Kidney (tissue), 14 donors: ENCODE results near the gene PLAC1. TPM values are rescaled to one million over a fixed set of nuclear protein-coding genes. Genes with fewer than 3 reads are reported as not detected.

ENCODE experiments used
- DNase-seq, 5 donors: peaks; one replicate each; pipeline ENCODE4 v3.0.0-alpha.2; 2013 to 2020
- FAIRE-seq: peaks from 2 replicates; lab custom pipeline; 2012; peaks lifted over from hg19 to GRCh38; lab: Jason Lieb, UNC
- H3K27ac ChIP-seq, 2 donors: one replicate each; pipeline ENCODE4 v1.7.0; 2013; ENCODE audit warnings: low read depth in 2 of 2, low read length in 2 of 2, inconsistent platforms in 1 of 2
- H3K27me3 ChIP-seq: one replicate; pipeline ENCODE4 v1.7.1; 2013; ENCODE audit warnings: low read length, inconsistent platforms; ENCODE audit not compliant: control insufficient read depth, insufficient read depth
- H3K36me3 ChIP-seq, 3 donors: one replicate each; pipeline versions ENCODE4 v1.7.0 to v1.7.1; 2013; ENCODE audit warnings: low read length in 3 of 3, control low read depth in 1 of 3, inconsistent platforms in 1 of 3; ENCODE audit not compliant: insufficient read depth in 3 of 3, control insufficient read depth in 2 of 3
- H3K4me1 ChIP-seq, 3 donors: one replicate each; pipeline versions ENCODE4 v1.7.0 to v1.7.1; 2013; ENCODE audit warnings: low read length in 3 of 3, inconsistent platforms in 1 of 3, low read depth in 1 of 3; ENCODE audit not compliant: control insufficient read depth in 2 of 3, insufficient read depth in 2 of 3
- H3K4me3 ChIP-seq, 3 donors: one replicate each; pipeline versions ENCODE4 v1.7.0 to v1.8.1; 2013; ENCODE audit warnings: low read length in 3 of 3, control low read depth in 1 of 3, inconsistent platforms in 1 of 3
- H3K9ac ChIP-seq, 3 donors: one replicate each; pipeline versions ENCODE4 v1.7.0 to v1.7.1; 2013; ENCODE audit warnings: low read length in 3 of 3, control low read depth in 1 of 3, inconsistent platforms in 1 of 3
- H3K9me3 ChIP-seq, 3 donors: one replicate each; pipeline versions ENCODE4 v1.7.0 to v1.7.1; 2013; ENCODE audit warnings: low read length in 3 of 3, control low read depth in 1 of 3, inconsistent platforms in 1 of 3; ENCODE audit not compliant: control insufficient read depth in 2 of 3, insufficient read depth in 1 of 3
- intact Hi-C: fragments of 100-400 bp; cut with DNase I; formaldehyde crosslinking; loops from one replicate; pipeline ENCODE4 v1.11.1; 2022
- polyA plus RNA-seq: library from polyadenylated mRNA; stranded (reverse); fragments of 350-450 nt; fragmentation: Illumina TruSeq; extraction: RNeasy Lipid Tissue Mini Kit (QIAGEN cat#74804); gene quantifications from one replicate; pipeline ENCODE4 v1.2.3, GENCODE V29; 2014; ENCODE audit warnings: low read depth, low replicate concordance; ENCODE audit not compliant: insufficient read depth
- total RNA-seq: library from RNA; stranded (reverse); fragmentation: NEBNext Ultra II Directional; extraction: Animal tissue kit (Norgen Biotek cat#: 25700); gene quantifications from one replicate; pipeline ENCODE4 v1.2.1, GENCODE V29; 2021
- TF ChIP-seq, protein P1 (sequence below): IDR thresholded peaks from 3 replicates; pipeline ENCODE4 v1.5.1; 2012; ENCODE audit warnings: mild to moderate bottlenecking, moderate library complexity, borderline replicate concordance; ENCODE audit not compliant: insufficient read depth; ENCODE audit errors: extremely low read depth
- donor health status: control.
- donor health status: control.
- donor health status: control.
- donor health status: control.
- donor health status: control.
- donor health status: DM: yes; HTN: yes; CAD: no.
- donor health status: Normal renal cell carcinoma (clear cell type).

Gene PLAC1
- total and polyA plus RNA-seq, 2 donors from 2014 or later = not detected

DNA sequence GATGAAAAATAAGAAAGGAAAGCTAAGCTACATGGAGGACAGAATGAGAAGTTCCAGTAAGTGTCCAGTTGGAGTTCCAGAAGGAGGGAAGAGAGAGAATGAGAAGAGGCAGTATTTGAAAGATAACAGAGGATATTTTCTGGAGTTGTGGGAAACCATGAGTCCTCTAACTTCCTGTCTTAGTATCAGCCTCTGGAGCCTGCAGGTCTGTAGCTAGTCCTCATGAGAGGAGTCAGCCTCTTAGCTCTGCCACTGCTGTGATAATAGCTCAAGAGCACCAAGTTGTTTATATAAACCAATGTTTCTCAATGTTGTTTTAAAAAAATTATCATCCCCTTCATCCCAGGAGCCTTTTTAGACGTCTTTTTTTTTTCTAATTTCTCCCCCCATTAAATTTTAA, 2.4 kb upstream of the PLAC1 start:
- FAIRE-seq (no peak), DNase-seq (no peak)
- H3K9me3 ChIP-seq = no peaks in the 10 kb centered on the region
- no peak overlapping the region for H3K4me3 ChIP-seq
- no peaks in the 10 kb centered on the region for H3K36me3 ChIP-seq
- H3K9ac ChIP-seq = no peak overlapping the region
- intact Hi-C loops = no loop called here
- no peak overlapping the region for H3K27ac ChIP-seq
- H3K4me1 ChIP-seq = no peaks in the 10 kb centered on the region
- TF ChIP-seq, protein P1, sequence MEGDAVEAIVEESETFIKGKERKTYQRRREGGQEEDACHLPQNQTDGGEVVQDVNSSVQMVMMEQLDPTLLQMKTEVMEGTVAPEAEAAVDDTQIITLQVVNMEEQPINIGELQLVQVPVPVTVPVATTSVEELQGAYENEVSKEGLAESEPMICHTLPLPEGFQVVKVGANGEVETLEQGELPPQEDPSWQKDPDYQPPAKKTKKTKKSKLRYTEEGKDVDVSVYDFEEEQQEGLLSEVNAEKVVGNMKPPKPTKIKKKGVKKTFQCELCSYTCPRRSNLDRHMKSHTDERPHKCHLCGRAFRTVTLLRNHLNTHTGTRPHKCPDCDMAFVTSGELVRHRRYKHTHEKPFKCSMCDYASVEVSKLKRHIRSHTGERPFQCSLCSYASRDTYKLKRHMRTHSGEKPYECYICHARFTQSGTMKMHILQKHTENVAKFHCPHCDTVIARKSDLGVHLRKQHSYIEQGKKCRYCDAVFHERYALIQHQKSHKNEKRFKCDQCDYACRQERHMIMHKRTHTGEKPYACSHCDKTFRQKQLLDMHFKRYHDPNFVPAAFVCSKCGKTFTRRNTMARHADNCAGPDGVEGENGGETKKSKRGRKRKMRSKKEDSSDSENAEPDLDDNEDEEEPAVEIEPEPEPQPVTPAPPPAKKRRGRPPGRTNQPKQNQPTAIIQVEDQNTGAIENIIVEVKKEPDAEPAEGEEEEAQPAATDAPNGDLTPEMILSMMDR = no peak
- no peaks in the 10 kb centered on the region for H3K27me3 ChIP-seq

DNA sequence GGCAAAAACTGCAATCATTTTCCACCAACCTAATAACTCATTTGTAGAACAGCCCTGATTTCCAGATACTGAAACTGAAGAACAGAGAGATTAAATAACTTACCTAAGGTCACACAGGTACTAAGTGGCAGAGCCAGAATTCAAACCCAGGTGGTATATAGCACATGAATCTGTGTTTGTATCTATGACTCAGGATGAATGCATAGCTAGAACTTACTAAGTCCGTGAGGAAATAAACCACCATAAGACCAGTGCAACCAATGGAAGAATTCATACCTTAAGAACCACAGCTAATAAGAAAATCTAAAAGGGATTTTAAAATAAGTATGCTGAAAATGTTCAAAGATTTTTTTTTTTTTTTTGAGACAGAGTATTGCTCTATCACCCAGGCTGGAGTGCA, 1.5 kb upstream of the PLAC1 start:
- no peaks in the 10 kb centered on the region for H3K27me3 ChIP-seq
- TF ChIP-seq, protein P1 = no peak
- no peaks in the 10 kb centered on the region for H3K36me3 ChIP-seq
- DNase-seq (no peak), FAIRE-seq (no peak)
- no peak overlapping the region for H3K9ac ChIP-seq
- intact Hi-C loops = no loop called here
- no peaks in the 10 kb centered on the region for H3K4me1 ChIP-seq
- no peaks in the 10 kb centered on the region for H3K9me3 ChIP-seq
- no peak overlapping the region for H3K4me3 ChIP-seq
- H3K27ac ChIP-seq = no peak overlapping the region

DNA sequence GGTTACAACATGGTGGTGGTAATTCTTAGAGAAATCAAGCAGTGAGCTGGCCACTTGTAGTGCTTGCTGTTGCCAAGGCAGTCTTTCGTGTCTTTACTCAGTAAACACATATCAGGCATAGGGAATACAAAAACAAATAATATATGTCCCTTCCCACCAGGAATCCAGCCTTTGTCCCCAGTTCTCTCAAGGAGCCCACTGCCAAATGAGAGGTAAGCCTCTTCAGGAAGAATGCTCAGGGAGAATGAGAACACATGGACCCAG, 421 bp upstream of the PLAC1 start:
- no peaks in the 10 kb centered on the region for H3K36me3 ChIP-seq
- DNase-seq (no peak), FAIRE-seq (no peak)
- TF ChIP-seq, protein P1 = no peak
- H3K27ac ChIP-seq = no peak overlapping the region
- H3K27me3 ChIP-seq = no peaks in the 10 kb centered on the region
- H3K9me3 ChIP-seq = no peaks in the 10 kb centered on the region
- no peak overlapping the region for H3K9ac ChIP-seq
- H3K4me3 ChIP-seq = no peak overlapping the region
- intact Hi-C loops = no loop called here
- no peaks in the 10 kb centered on the region for H3K4me1 ChIP-seq

DNA sequence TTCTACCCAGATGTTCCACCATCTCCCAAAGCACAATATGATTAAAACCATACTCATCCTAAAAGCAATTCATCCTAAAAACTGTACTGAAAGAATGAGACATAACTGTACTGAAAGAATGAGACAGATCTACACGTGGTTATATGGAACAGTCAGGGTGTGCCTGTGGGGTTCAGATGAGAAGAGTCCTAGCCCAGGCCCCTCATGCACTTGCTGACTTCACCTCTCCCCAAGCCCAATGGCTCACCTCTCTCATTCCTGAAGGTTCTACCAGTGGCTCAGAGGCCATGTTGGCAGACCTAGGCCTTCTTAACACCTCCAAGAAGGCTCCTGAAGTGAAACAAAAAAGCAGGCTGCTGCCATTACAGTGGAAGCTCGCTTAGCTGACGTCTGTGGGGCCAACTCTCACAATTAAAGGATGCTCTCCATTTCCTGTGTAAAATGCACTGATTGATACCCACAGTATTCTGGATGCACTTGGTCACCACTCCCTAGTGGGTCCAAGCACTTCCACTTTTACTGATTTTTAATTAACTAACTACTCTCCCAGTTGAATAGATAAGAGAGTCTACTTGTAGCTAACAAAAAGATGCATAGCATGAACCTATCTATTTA, 3.8 kb downstream of the PLAC1 start:
- Histone ChIP-seq H3K27me3 (no peaks in the 10 kb centered on the region), H3K9me3 (no peaks in the 10 kb centered on the region), H3K4me1 (no peaks in the 10 kb centered on the region), H3K36me3 (no peaks in the 10 kb centered on the region), H3K4me3 (no peak overlapping the region), H3K9ac (no peak overlapping the region), H3K27ac (no peak overlapping the region)
- intact Hi-C loops = no loop called here
- TF ChIP-seq, protein P1 = no peak
- FAIRE-seq (no peak), DNase-seq (no peak)
